NCI-H748 (cell line): Measurements from ENCODE around the gene TENM4.

Experiments used
- DNase-seq: peaks from one replicate; lab custom pipeline; 2025; ENCODE audit not compliant: unreplicated experiment; lab: John Stamatoyannopoulos, UW

TENM4 gene

DNA sequence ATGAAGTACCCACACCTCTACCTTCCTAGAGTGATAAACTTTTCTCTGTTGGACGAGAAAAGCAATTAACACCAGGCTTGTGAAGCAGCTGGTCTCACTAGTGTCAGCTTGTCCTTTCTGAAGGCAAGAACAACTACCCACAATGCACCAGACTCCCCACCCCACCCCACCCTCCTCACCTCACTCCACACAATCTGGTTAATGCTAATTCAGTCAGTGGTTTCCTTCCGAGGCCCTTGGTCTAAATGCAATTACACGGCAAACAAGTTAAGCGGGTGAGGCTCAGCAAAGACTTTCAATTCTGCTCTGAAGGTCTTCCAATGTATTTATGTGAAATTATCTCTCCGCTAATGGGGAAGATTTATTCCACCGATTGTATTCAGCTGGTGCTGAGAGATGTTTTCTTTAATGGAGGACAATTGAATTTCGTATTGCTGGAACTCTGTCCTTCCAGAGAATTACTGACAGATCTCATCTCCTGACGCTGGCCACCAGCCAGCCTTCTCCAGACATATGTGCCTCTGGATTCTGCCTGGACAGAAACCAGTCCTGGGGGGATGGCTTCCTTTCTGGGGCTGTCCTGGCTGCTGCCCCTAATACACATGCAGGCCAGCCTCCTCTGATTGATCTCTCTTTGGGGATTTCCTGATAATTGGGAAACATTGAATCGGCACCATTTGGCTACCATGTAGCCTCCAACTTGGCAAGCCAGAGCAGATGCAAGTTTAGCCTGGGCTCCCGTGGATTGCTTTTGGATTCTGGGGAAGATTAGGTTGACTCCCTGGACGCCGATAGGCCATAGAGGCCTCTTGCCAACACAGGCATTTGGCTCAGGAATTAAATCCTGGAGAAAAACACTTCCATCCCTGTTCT is 700.4 kb downstream of the TENM4 start:
- DNase-seq = peak; percentile 17

DNA sequence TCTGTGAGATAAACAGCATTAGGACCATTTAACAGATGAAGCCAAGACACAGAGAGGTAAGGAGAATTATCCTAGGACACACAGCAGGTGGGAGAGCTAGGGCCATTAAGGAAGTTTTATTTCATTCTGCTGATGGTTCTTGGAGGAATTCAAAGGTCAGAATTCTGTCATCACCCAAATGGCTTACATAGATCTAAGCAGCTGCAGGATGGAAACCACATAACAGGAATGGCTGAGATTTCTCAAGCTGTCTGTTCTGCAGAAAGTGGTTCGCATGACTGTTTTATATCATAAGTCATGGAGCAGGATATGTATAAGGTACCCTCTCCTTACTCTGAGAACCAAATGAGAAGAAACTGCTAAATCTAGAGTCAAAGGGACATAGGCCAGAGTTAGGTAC is 702.9 kb downstream of the TENM4 start:
- no peak for DNase-seq

DNA sequence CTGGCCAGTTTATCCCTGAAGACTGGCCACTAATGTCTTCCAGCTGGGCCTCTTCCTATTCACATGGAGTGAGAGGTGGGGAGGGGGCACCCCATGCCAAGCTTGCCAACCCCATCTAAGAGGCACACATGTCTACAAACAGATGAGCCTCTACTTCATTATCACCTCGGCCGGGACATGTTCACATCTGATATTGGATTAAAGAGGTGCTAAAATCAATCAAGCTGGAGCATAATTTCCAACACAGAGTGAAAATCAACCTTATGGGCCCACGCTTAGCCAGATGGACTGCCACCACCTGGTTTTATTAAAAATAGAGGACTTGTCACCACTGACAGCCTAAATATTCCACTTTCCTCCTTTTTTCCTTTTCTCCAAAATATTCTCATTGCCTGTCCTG is 703.5 kb downstream of the TENM4 start:
- DNase-seq = no peak

DNA sequence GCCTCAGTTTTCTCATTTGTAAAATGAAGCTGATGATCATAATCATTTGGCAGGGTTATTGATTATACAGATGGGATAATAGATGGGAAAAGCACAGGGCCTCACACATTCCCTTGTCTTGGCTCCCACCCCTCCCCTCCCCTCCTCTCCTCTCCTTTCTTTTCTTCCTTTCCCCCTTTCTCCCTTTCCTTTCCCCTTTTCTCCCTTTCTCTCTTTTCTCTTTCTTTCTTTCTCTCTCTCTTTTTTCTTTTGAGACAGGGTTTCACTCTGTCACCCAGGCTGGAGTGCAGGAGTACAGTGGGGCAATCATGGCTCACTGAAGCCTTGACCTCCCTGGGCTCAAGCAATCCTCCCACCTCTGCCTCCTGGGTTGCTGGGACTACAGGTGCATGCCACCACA is 705.1 kb downstream of the TENM4 start:
- DNase-seq = no peak

DNA sequence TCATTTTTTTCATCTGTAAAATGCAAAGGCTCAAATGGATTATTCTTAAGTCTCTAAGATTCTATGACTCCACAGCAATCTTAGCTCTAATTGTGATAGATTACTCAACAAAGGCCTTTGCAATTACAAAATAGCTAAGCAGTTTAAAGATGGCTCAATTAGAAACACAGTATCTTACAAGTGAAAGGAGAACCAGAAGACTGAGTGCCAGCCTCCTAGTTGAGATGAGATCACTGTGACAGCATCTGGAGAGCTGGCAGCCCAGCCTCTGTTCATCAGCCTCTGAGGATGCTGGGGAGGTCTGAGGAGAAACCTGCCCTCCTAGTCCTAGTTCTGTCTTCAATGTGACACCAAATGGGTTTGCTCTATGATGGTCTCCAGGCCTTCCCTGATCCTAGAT is 707.8 kb downstream of the TENM4 start:
- DNase-seq = no peak

DNA sequence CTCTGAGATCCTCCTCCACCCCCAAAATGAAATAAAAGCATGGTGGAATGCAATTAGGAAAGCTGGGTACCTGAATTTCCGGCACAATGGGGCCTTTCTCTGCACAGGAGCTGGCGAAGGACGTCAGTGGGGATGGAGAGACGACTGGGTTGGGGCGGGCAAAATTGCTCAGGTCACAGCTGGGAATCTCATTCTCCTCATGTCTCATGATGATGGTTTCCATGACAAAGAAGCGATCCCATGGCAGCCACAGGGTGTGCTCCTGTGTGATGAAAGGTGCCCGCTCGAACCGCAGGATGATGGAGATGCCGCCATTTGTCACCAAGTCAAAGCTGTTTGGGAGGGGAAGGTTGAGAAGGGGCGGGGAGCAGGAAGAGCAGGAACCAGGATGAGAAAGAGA is 708.6 kb downstream of the TENM4 start:
- no peak for DNase-seq

DNA sequence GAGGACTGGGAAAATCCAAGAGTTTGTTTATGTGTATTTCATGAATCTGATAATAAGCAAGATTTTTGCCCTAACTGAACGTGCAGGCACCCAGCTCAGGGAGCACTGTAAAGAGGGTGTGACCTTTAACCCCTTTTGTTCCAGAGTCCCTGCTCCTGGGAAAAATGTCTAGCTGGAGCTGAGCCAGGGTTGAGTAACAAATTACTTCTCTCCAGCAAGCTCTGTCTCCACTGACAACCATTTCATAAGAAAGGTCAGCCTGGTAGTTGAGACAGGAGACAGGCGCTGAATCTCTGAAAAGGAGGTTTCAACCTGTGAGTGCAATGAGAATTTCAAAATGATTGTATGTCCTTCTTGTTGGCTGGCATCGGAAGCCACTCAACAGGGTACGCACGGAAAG is 709.8 kb downstream of the TENM4 start:
- peak; percentile 52 for DNase-seq

DNA sequence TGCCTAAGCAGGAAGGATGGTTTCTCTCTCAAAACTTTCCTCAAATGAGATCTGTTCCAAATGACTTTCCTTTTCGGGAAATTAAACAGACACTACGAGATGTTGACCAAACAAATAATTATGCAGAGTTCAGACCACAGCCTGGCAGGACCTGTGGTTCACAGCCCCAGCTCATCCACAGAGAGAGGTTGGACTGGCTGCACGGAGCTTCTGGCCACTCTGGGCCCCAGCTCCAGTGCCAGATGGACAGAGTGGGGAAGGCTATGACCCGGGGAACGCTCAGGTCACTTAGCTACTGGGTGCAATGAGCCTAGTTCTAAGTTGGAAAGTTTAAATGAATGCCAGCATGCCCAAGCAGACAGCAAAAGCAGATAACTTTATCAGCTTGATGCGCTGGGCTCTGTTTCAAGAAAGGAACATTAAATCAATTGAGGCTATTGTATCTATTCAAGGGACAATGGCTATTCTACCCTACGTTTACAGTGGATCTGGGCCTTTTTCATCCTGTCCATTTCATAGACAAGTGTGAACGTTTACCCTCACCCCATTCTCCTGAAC is 710.5 kb downstream of the TENM4 start:
- DNase-seq = no peak

DNA sequence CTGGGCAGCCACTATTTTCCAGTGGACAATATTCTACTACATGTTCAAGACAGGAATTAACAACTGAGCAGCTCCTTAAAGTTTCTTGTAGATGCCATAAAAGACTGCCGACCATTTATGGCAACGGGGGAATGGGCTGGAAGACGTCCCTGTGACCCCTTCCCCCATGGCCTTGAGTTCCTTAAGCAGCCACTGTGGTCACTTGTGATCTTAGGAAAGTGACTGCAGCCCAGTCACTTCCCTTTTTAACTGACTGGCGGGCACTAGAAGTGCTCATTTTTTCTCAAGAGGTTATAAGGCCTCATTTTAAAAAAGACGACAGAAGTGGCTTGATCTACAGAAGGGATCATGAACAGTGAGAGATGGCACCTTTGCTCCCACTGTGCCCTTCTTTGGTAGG is 713.0 kb downstream of the TENM4 start:
- no peak for DNase-seq

DNA sequence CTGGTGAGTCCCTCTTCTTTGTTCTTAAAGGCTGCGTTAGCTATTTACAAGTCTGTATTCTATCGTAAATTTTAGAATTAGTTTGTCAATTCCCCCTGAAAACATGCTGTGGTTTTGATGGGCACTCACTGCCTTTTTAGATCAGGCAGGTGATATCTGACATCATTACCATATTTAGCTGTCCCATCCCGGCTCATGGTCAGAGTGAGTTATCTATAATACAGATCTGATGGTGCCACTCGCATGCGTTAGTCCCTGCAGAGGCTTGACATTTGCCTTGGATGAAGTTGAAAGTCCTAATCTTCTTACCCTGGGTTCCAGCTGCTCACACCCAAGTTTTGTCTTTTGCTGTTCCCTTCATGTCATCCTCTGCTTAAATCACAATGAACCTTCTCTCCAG is 715.6 kb downstream of the TENM4 start:
- DNase-seq = no peak

DNA sequence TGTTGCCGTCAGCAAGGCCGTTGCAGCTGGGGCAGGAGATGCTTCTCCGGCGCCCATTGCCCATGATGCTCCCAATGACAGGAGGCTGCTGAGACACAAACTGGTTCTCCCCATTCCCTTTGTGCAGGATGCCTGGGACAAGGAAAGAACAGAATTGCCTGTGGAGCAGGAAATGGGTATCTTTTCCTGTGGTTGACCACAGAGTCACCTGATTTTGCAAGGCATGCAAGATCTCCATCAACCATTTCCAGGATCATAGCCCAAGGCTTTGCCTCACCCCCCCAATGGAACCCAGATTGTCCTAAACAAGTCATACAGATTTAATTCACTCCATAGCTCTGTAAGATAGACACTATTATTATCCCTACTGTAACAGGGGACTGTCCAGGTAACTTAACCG is 718.0 kb downstream of the TENM4 start:
- DNase-seq = no peak

DNA sequence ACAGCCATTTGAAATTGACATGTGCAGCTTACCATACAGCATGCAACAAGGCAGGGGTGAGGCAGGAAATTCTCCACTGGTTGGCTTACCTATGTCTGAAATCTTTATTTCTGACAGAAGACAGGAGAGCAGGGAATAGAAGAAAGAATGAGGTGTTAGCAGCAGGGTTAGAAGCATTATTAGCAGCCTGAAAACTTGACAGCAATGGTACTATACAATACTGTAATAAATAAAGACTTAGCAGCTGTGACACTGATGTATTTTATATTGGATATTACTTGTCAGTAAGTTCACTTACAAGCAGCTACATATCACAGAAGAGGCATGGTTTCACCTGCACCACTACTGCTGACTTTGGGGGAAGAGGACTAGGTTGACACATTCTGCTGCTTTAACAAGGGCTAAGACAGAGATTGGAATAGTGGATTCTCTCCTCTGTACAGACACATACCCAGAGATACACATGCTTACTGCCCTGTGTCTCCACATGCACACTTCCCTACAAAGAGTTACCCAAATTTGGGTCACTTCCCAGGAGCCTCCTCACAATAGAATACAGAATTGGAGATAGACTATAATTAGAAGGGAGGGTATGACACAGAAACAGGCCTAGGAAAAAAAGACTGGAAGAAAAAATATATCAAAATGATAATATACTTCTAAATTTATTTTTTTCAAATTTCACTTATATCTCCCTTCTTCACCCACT is 720.4 kb downstream of the TENM4 start:
- DNase-seq = no peak

DNA sequence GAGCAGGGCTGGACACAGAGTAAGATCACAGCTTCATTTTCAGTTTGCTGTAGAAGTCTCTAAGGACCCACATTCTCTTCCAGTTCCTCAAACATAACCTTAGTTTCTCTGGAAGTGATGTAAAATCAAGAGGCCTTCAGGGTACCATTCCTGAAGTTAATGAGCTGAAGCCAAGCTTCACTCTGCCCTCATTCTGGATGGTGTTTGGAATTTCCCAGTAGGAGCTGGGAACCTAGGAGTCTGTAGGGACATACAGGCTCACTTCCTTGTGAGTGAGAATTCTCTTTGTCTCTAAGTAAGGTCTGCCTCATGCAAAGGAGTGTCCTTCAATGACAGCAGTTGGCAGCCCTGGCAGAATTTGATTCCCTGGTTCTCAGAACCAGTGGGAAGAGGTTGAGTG is 723.8 kb downstream of the TENM4 start:
- DNase-seq = no peak

DNA sequence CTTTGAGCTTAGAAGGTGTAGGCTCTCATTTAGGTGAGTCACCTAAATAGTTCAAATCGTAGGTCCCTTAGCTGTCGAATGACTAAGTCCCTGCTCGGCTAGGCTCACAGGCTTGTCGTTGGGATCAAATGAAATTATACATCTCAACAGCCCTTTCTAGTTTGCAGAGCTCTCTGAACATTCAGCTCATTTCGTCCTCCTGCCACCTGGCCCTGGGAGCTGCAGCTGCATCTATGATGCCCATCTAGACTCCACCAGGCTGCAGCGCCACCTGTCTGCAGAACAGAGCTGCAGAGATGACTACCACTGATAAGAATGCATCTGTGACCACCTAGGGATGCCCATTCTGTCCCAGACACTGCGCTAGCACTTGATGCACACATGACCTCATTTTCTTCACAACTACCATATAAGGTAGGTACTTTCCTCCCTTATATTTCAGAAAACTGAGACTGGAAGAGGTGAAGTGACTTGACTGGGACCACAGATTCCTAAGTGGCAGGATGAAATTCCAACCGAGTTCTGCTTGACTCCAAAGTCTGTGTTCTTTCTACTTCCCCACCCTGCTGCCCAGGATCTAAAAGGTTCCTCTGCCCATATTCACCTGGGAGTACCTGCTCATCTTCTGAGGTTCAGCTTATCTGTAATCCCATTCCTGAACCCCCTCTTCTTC is 725.1 kb downstream of the TENM4 start:
- peak; percentile 86 for DNase-seq

DNA sequence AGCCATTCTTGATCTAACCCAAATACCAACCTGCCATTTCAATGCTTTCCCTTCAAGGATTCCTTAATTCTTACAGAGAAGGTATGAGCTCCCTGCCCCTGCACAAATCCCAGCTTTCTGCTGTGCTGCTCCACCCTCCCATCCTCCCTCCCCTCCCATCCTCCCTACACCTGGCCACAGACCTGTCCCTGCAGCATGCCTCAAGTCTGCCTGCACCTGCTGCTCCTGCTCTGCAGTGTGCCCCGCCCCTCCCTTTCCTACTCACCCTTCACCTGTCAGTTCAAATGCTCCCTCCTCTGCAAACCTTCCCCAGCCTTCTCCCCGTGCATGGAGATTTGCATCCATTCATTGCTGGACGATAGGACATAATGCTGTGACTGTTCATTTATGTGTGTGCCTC is 726.3 kb downstream of the TENM4 start:
- peak; percentile 89 for DNase-seq

DNA sequence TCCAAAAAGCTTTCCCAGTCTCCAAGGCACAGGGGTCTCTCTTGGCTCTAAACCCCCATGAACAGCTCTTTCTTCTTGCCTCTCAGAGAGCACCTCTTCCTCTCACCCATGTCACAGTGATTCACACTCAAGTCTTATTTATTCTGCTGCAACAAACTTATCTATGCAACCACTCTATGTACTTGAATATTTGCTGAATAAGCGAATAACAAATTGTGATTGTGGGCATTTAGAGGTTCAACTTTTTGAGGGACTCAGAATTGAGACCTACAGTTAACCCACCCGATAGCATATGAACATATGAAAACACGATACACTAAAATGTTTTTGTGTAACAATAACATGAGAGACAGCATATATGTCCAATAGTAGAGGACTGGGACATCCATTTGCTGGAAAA is 729.1 kb downstream of the TENM4 start:
- no peak for DNase-seq

DNA sequence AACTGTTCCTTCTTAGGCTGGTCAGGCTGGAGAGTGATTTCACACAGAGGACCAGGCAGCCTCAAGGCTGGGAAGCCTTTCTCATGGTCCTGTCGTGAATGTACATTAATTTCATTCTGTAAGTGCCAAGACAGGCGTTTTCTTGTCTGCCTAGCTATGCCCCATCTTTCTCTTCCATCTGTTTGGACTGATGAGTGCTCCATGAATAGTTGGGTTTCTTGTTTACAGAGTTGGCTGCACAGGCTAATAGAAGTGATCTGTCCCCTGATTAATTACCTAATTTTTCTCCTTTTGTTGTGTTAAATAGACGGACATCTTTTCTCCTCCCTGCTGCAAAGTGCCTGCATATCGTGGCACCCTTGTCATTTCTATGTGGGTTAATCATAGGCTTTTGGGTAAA is 730.4 kb downstream of the TENM4 start:
- DNase-seq = no peak

DNA sequence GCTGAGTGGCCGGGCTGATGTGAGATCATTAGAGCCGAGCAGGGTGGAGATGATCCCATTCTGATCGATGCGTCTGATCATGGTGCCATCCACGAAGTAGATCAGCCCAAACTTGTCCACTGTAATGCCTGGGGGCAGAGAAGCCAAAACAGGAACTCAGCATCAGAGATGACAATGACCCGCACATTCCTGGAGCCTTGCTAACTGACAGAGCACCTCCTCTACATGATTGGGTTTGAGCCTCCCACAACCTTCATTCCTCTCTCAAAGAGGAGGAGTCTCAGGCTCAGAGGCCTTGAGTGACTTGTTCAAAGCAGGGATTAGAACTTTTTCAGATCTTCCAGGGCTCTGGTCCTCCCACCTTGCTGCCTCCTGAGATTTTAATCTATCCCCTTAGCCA is 732.4 kb downstream of the TENM4 start:
- DNase-seq = no peak

DNA sequence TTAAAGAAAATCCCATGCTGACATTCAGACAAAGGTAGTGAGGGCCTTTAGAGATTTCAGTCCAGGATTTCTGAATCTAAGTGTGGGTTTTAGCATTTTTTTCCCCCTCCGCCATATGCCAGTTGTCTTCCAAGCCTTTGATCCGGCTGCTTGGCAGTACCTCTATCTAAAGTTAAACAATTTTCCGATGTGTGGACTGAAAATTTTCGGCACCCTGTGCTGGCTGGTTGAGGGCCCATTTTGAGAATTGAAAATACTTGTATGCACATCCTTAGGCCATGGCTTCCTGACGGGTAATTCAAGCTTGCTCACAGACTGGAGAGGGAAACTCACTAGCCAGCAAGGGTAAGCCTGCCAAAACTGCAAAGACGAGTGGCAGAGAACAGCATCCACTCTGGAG is 734.3 kb downstream of the TENM4 start:
- no peak for DNase-seq

DNA sequence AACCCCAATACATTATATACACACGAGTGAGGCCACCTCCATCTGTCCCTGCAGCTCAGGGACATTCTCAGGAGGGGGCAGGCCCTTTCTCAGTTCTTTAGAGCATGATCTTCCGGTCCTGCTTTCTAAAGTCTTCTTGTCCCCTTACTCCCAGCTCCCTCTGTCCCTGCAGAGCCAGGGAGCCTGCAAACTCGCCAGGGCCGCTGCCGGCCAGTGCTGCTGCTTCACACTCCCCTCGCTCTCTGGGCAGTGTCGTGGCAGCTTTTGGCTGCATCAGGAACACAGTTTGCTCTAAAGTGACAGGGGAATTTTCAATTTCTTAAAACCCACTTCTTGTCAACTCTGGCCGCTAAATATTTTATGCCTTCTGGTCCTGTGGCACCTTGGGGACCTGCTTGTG is 736.0 kb downstream of the TENM4 start:
- DNase-seq = no peak

DNA sequence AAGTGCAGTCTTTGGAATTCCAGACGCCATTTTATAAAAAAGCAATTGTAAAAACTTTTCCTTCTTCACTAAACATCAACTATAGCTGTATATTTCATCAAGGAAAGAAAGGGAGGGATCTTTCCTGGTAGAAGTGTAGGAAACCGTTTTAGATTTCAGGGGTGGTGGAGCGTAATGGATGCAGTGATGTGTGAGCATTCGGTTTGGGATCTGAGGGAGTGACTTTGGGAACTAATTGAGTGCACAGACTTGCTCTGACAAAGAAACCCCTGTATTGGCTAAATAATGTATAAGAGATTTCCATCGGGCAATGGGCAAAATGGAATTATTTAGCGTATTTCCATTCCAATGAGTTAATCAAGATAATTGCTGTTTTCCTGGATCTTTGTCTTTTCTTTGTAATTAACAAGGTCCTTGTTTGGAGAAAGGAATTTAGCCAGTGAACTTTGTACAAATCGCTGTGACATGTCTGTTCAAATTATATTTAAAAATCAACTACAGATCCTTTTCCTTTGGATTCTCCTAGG is 741.2 kb downstream of the TENM4 start:
- no peak for DNase-seq

DNA sequence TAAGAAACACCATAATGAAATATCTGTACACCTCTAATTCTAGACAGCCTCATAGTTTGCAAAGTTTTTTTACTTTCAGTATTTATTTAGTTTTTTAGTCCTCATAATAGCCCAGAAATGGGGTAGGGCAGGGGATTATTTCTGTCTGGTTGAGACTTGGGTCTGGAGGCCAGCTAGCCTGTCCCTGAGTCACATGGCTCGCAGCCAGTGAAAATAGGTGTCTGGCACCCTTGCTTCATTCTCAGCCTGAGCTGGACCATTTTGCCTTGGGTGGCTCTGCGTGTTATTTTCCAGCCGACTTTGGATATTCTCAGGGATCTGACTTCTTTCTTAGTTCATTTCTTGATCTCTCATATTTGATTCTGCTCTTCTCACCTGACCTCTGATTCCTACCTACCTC is 742.2 kb downstream of the TENM4 start:
- no peak for DNase-seq
